Suppressor macrophage treated with lipopolysaccharide for 1 hour (primary cell): ENCODE data around the gene MTHFSD.

Experiments
- DNase-seq, 3 donors: peaks; one replicate each; pipeline ENCODE4 v3.0.0-alpha.2; 2020 to 2022

MTHFSD gene

DNA sequence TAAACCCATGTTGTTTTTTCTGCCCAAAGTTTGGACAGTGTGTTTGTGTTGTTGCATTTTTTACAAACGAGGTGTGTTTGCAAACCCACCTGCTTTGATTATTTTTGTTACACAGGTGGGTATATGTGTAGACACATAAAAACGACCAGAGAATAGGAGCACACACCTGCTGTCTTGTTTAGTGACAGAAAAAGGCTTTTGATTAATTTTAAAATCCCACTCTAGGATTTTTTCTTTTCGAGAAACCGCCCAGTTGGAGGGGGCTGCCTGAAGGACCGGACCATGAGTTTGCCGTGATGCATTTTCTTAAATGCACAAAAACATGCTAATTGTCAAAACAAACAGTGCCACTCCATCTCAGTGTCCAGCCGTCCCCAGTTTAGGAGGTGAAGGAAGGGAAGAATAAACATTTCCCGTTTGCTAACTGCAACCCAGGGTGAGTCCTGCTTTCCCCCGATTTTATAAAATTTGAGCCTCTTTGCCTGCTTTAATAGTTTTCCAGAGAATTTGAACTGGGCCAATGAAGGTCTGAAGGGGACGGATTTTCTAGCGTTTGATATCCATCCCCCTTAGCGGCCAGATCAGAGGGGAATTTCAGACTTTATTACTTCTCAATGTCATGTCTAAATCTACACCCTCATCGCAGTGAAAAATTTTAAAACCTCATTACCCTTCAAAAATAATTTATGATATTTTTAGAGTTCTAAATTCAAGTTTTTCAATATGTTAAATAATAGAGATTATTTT lies 14.8 kb upstream of the MTHFSD start:
- no peak for DNase-seq

DNA sequence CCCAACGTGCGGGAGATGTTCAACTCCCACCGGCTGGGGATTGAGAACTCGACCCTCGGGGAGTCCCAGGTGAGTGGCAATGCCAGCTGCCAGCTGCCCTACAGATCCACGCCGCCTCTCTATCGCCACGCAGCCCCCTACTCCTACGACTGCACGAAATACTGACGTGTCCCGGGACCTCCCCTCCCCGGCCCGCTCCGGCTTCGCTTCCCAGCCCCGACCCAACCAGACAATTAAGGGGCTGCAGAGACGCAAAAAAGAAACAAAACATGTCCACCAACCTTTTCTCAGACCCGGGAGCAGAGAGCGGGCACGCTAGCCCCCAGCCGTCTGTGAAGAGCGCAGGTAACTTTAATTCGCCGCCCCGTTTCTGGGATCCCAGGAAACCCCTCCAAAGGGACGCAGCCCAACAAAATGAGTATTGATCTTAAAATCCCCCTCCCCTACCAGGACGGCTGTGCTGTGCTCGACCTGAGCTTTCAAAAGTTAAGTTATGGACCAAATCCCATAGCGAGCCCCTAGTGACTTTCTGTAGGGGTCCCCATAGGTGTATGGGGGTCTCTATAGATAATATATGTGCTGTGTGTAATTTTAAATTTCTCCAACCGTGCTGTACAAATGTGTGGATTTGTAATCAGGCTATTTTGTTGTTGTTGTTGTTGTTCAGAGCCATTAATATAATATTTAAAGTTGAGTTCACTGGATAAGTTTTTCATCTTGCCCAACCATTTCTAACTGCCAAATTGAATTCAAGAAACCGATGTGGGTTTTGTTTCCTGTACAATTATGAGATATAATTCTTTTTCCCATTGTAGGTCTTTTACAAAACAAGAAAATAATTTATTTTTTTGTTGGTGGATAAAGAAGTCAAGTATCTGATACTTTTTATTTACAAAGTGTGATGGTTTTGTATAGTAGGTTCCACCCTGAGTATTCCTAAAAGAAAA lies 13.9 kb upstream of the MTHFSD start:
- no peak for DNase-seq

DNA sequence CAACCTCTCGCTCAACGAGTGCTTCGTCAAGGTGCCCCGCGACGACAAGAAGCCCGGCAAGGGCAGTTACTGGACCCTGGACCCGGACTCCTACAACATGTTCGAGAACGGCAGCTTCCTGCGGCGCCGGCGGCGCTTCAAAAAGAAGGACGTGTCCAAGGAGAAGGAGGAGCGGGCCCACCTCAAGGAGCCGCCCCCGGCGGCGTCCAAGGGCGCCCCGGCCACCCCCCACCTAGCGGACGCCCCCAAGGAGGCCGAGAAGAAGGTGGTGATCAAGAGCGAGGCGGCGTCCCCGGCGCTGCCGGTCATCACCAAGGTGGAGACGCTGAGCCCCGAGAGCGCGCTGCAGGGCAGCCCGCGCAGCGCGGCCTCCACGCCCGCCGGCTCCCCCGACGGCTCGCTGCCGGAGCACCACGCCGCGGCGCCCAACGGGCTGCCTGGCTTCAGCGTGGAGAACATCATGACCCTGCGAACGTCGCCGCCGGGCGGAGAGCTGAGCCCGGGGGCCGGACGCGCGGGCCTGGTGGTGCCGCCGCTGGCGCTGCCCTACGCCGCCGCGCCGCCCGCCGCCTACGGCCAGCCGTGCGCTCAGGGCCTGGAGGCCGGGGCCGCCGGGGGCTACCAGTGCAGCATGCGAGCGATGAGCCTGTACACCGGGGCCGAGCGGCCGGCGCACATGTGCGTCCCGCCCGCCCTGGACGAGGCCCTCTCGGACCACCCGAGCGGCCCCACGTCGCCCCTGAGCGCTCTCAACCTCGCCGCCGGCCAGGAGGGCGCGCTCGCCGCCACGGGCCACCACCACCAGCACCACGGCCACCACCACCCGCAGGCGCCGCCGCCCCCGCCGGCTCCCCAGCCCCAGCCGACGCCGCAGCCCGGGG lies 12.9 kb upstream of the MTHFSD start:
- no peak for DNase-seq

DNA sequence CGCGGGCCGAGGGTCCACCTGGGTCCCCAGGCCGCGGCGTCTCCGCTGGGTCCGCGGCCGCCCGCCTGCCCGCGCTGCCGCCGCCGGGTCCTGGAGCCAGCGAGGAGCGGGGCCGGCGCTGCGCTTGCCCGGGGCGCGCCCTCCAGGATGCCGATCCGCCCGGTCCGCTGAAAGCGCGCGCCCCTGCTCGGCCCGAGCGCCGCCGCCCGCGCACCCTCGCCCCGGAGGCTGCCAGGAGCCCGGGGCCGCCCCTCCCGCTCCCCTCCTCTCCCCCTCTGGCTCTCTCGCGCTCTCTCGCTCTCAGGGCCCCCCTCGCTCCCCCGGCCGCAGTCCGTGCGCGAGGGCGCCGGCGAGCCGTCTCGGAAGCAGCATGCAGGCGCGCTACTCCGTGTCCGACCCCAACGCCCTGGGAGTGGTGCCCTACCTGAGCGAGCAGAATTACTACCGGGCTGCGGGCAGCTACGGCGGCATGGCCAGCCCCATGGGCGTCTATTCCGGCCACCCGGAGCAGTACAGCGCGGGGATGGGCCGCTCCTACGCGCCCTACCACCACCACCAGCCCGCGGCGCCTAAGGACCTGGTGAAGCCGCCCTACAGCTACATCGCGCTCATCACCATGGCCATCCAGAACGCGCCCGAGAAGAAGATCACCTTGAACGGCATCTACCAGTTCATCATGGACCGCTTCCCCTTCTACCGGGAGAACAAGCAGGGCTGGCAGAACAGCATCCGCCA lies 12.1 kb upstream of the MTHFSD start:
- DNase-seq = peak in 1 of 3 donors; percentile 20

DNA sequence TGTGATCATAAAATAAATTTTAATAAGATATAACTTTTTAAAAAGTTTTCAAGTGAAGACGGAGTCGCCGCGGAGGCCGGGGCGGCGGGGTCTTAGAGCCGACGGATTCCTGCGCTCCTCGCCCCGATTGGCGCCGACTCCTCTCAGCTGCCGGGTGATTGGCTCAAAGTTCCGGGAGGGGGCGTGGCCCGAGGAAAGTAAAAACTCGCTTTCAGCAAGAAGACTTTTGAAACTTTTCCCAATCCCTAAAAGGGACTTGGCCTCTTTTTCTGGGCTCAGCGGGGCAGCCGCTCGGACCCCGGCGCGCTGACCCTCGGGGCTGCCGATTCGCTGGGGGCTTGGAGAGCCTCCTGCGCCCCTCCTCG lies 11.5 kb upstream of the MTHFSD start, which contains the start of gene FOXC2:
Gene FOXC2, plus strand, starts transcription at position 229 of the 365 bp plus-strand sequence. CDS start 507 bp downstream, outside the sequence.
- DNase-seq = peak; percentile 54 to 68 (median 57)

DNA sequence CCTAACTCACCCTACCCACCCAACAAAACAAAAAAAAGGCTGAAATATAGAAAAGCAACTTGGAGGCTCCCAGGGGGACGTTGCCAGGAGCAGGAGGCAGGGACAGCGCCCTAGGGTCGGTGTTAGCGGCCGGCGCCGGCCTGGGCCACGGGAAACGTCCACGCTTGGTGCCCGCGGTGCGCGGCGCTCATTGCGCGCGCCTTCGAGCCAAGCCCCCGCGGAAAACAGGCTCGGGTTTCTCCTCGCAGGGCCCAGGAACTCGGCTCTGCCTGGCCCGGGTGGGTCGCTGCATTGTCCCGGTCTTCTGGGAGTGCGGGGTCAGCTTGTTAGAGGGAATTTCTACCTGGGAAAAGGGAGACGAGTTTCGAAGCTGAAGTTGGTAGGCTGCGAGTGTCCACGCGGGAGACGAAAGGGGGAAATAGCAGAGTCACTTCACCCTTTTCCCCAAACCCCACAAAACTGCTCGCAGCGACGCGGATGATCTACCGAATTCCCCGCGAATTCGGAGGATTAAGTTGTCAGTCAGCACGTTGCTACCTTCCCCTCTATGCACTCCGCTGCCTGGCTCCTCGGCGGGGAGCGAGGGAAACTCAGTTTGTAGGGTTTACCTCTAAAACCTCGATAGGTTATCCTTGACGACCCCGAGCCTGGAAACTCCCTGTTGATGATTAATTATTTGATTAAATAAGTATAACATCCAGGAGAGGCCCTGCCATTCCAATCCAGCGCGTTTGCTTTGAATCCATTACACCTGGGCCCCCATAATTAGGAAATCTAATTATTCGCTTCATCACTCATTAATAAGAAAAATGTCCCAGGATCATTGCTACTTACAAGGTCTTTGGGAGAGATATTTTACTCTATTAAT lies 10.8 kb upstream of the MTHFSD start:
- DNase-seq = no peak

DNA sequence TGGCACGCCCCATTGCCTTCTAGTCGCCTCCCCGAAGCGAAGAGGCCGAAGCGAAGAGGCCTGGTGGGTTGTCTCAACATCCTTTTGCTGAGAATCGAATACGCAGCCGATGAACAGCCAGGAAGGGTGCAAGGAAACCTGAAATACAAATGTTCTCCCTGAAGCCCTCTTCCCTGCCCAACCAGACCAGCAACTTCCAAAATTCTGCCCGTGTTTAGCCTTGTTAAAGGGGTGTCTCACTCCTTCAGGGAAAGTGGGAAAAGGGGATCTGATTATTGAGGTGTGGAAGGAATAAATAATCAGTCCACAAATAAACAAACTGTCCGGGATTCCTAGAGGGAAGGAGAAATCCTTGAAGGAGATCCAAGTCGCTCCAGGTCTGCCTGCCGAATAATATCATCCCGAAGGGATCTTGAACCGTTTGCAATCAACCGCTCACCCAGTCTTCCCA lies 10.2 kb upstream of the MTHFSD start:
- no peak for DNase-seq

DNA sequence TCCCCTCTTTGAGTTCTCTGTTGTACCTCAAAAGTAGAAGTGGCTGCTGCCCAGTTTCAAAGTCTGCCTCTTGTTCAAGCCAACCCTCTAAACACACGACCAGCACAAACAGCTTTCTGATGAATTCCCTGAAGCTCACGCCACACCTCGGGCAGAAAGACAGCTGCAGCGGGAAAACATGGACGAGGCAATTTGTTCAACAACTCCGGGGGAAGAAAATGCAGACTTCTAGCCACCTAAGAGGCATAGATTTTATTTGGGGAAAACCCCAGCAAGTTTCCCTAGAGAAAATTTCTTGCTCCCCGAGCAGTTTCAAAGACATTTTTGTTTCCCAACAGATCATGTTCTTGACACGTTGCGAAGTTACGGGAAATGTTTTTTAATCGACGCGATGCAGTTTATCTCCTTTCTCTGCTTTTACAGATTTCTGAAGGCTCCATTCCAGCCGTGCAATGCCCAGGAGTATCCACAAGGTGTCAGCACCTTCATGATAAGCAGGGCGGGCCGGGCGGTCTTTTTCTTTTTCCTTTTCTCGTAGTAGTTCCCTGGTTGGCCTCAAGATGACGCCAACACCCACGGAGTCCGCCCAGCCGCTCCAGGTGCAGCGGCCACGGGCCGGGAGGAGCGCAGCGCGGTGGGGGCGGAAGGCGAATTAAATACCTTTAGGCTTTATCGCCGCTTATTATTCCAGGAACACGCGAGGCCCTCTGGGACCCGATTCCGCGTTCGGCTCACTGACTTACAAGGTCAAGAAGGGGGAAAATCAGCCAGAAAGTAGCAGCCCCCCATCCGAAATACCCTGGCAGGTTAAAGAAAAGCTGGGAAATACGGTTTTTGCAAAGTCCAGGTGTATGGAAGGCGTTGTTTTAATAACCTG lies 8.7 kb upstream of the MTHFSD start:
- peak; percentile 88 to 94 (median 93) for DNase-seq

DNA sequence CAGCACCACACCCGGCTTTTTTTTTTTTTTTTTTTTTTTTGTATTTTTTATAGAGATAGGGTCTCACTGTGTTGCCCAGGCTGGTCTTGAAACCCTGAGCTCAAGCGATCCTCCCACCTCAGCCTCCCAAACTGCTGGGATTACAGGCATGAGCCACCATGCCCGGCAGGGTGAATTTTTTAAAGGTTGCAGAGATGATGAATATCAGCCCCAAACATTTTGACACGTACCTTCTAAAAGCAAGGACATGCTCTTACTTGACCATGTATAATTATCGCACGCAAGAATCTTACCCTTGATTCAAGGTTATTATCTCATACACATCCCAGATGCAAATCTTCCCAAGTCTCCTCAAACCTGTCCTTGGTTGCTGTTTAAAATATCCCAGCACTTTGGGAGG lies 7.3 kb upstream of the MTHFSD start:
- no peak for DNase-seq

DNA sequence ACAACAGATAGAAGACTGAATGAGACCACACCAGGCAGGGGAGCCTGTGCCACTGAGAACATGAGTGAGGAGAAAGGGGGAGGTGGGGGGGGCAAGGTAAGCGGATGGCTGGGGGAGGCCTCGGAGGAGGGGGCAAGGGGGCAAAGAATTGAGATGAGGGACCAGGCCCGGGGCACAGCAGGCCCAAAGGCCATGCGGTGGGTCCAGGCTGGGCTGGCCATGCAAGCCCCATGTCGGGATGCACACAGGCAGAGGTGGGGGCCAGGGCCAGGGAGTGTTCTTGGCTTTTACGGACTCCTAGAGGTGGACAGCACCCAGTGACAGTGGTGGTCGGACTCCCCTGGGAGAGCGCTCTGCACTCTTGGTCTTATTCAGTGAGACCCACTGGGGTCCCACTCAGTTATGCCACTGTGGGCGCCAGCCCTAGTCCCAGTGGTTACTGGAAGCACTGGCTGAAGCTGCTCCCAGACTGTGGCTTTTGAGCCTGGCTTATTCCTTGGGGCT lies 4.8 kb upstream of the MTHFSD start:
- no peak for DNase-seq

DNA sequence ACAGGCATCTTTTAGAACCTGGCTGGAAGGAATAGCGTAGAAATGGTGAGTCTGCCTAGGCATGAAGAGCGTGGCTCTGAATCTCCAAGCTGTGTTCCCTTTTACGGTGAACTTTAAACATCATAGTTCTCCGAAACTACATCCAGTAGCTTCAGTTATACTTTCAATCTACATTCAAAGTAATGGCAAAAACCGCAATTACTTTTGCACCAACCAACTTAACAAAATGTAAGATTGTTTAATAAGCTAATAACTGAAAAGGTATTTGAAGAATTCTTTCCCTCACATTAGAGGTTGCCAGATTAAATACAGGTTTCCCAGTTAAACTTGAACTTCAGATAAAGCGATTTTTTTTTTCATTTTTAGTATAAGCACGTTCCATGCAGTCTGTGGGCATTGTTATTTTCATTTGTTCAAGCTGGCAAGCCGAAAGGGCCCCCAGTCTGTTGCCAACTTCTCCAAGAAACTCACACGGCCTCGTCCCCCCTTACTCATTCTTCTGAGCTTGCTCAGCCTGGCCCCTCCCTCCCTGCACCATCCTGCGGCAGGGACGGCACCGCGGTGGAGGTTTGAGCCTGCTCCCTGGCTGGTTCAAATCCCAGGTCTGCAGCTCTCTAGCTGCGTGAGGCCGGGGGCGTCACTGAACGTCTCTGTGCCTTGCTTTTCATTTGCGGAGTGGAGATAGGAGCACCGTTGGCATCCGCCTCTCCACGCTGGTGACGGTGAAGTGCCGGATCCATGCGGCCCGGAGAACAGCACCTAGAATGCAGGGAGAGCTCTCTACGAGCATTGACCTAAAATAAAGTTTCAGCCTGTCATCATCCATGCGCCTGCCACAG lies 3.5 kb upstream of the MTHFSD start:
- DNase-seq = no peak

DNA sequence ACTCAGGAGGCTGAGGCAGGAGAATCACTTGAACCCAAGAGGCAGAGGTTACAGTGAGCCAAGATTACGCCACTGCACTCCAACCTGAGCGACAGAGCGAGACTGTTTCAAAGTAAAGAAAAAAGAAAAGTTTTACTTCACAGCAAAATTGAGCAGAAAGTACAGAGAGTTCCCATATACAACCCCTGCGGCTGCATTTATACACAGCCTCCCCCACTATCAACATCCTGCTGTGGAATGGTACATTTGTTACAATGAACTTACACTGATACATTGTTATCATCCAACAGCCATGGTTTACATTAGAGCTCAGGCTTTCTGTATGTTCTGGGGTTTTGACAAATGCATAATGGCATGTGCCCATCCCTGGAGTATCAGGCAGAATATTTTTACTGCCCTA lies 2.6 kb upstream of the MTHFSD start:
- no peak for DNase-seq

DNA sequence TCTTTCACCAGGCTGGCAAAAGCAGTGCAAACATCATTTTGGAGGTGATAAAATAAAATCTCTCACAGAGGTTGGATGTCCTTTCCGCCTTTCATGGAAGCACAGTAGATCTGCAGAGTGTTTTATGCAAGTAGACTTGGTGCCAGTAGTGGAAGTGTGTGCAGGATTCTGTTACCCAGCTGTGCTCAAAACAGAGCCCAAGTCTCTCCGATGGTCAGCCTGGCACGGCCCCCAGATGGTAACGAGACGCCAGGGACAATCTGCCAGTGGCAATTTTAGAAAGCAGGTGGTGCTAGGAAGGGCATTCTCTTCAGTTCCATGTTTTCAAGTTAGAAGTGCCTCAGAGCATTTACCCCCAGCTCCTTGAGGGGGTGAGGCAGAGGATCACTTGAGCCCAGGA lies 1.5 kb upstream of the MTHFSD start:
- DNase-seq = no peak

DNA sequence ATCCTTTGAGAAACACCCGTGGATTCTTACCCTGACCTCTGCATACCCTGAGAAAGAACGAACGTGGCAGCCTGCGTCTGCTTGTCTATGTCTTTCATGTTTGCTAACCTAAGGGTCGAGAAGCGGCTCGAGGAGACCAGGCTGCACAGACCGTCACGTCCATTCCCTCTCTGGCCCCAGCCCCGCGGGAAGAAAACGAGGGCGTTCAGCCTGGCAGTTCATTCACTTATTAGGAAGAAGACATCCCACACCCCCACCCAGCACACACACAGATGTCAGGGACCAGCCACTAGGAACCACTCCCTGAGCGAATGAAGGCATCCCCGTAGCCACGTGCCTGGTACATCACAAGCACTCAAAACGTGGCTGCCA lies 655 bp upstream of the MTHFSD start:
- no peak for DNase-seq

DNA sequence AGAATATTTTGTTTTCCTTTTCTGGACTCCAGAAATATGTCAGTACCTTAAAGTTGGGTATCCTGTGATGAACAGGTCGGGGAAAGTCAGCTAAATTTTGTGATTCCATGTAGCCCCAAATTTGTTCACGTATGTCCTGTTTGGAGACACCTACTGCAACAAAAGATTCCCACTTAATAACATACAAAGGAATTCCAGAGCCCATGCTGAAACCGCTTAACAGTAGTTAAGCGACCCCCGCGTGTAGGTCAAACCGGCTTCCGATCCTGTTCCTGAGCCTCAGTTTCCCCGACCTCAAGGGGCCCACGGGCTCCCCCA lies 477 bp downstream of the MTHFSD start:
- DNase-seq = no peak

DNA sequence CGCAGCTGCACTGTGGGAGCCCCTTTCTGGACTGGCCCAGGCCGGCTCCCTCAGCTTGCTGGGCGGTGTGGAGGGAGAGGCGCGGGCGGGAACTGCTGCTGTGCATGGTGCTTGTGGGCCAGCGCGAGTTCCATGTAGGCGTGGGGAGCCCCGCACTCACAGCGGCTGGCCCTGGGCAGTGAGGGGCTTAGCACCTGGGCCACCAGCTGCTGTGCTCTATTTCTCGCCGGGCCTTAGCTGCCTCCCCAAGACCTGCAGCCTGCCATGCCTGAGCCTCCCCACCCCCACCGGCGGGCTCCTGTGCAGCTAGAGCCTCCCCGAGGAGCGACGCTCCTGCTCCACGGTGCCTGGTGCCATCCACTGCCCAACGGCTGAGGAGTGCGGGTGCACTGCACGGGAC lies 1.7 kb downstream of the MTHFSD start:
- no peak for DNase-seq

DNA sequence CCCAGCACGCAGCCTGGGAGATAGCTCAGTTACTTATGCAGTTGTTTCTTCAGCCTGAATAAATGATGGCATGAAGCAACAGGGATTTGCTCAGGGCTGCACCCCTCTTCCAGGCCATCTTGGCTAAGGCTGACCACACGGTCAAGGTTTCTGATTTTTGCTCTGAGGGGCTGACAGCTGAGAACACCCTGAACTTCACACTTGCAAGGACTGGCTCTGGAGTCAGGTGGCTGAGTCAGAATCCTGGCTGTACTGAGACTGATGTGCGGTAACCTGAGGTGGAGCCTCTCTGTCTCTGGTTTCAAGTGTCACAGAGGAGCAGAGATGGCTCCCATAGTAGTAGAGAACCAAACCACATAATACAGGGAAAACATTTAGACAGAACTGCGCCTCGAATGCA lies 4.8 kb downstream of the MTHFSD start:
- DNase-seq = no peak

DNA sequence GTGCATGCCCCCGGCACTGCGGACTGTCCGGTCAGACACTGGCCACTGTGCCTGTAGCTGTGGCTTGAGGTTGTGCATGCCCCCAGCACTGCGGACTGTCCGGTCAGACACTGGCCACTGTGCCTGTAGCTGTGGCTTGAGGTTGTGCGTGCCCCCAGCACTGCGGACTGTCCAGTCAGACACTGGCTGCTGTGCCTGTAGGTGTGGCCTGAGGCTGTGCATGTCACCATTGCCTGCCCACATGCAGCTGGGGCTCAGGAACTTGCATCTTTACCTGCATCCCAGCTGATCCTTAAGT lies 5.2 kb downstream of the MTHFSD start:
- no peak for DNase-seq
